GM19438 (cell line): Measurements from ENCODE around the gene ACYP2.

ENCODE experiments used
- ATAC-seq: cut with Tn5 transposase; IDR thresholded peaks from one replicate; pipeline ENCODE4 v1.9.1; 2021; ENCODE audit warnings: low read depth; ENCODE audit not compliant: unreplicated experiment

ACYP2 gene

GRCh38 chr2:54208364-54209240 lies 93.2 kb downstream of the ACYP2 start:
- no peak for ATAC-seq

- ATAC-seq: no peak
Observed at GRCh38 chr2:54209379-54209778, 94.0 kb downstream of the ACYP2 start.

- no peak for ATAC-seq
Observed at GRCh38 chr2:54212456-54212855, 97.0 kb downstream of the ACYP2 start.

GRCh38 chr2:54213082-54213481 lies 97.7 kb downstream of the ACYP2 start:
- no peak for ATAC-seq

- ATAC-seq: no peak
Observed at GRCh38 chr2:54224997-54225396, 109.6 kb downstream of the ACYP2 start.

- no peak for ATAC-seq
Observed at GRCh38 chr2:54226260-54226659, 110.8 kb downstream of the ACYP2 start.

GRCh38 chr2:54227798-54228197 lies 112.4 kb downstream of the ACYP2 start:
- ATAC-seq: no peak

- ATAC-seq: no peak
Observed at GRCh38 chr2:54228945-54229344, 113.5 kb downstream of the ACYP2 start.

GRCh38 chr2:54233832-54234649 lies 118.6 kb downstream of the ACYP2 start:
- no peak for ATAC-seq

GRCh38 chr2:54237428-54237827 lies 122.0 kb downstream of the ACYP2 start:
- ATAC-seq: no peak

GRCh38 chr2:54239427-54239826 lies 124.0 kb downstream of the ACYP2 start:
- no peak for ATAC-seq

GRCh38 chr2:54240515-54241469 lies 125.4 kb downstream of the ACYP2 start:
- no peak for ATAC-seq

- no peak for ATAC-seq
Observed at GRCh38 chr2:54247115-54247514, 131.7 kb downstream of the ACYP2 start.

- no peak for ATAC-seq
Observed at GRCh38 chr2:54249629-54250028, 134.2 kb downstream of the ACYP2 start.

GRCh38 chr2:54254180-54254579 lies 138.8 kb downstream of the ACYP2 start:
- ATAC-seq: no peak

GRCh38 chr2:54255230-54256090 lies 140.0 kb downstream of the ACYP2 start:
- ATAC-seq: no peak

- no peak for ATAC-seq
Observed at GRCh38 chr2:54256091-54256694, 140.8 kb downstream of the ACYP2 start, which contains the start of gene TSPYL6. TSS of gene TSPYL6 (minus strand) at chr2:54256229. CDS start at chr2:54256151, 78 bp downstream.

- no peak for ATAC-seq
Observed at GRCh38 chr2:54258166-54258565, 142.8 kb downstream of the ACYP2 start.
